Neuronal stem cell (in vitro differentiated cells): Measurements from ENCODE around the gene PPP2R5E.

ENCODE experiments used
- DNase-seq: peaks from one replicate; pipeline ENCODE4 v3.0.0-alpha.2; 2013; ENCODE audit warnings: low spot score
- H2AFZ ChIP-seq: one replicate; pipeline ENCODE4 v1.6.1; 2013; ENCODE audit warnings: mild to moderate bottlenecking, low read length, inconsistent platforms
- H2AK5ac ChIP-seq: 2 replicates; pipeline ENCODE4 v1.6.1; 2013; ENCODE audit warnings: low read depth, mild to moderate bottlenecking, inconsistent platforms, low read length, moderate library complexity, mixed read lengths
- H2BK120ac ChIP-seq: 2 replicates; pipeline ENCODE4 v1.6.1; 2013; ENCODE audit warnings: low read depth, mild to moderate bottlenecking, inconsistent platforms, low read length, moderate library complexity, mixed read lengths
- H2BK12ac ChIP-seq: one replicate; pipeline ENCODE4 v1.6.1; 2013; ENCODE audit warnings: low read length, inconsistent platforms
- H2BK15ac ChIP-seq: 2 replicates; pipeline ENCODE4 v1.6.1; 2013; ENCODE audit warnings: mild to moderate bottlenecking, low read length, inconsistent platforms, mixed read lengths
- H2BK5ac ChIP-seq: one replicate; pipeline ENCODE4 v1.6.1; 2013; ENCODE audit warnings: inconsistent platforms, mild to moderate bottlenecking, low read length, moderate library complexity
- H3K14ac ChIP-seq: one replicate; pipeline ENCODE4 v1.6.1; 2013; ENCODE audit warnings: low read length, inconsistent platforms
- H3K18ac ChIP-seq: 2 replicates; pipeline ENCODE4 v1.6.1; 2013; ENCODE audit warnings: low read length, inconsistent platforms
- H3K23ac ChIP-seq: 2 replicates; pipeline ENCODE4 v1.6.1; 2013; ENCODE audit warnings: low read depth, mild to moderate bottlenecking, mixed read lengths, low read length, inconsistent platforms; ENCODE audit not compliant: poor library complexity
- H3K27ac ChIP-seq: replicated peaks from 3 replicates; pipeline ENCODE4 v1.5.1; 2013; ENCODE audit warnings: low read length, inconsistent platforms
- H3K27me3 ChIP-seq, 3 experiments: 2 replicates each; pipeline ENCODE4 v1.6.1; 2013; ENCODE audit warnings: low read length in 3 of 3, mild to moderate bottlenecking in 2 of 3, inconsistent platforms in 1 of 3, low read depth in 1 of 3, mixed read lengths in 1 of 3, moderate library complexity in 1 of 3; ENCODE audit not compliant: control insufficient read depth in 3 of 3, insufficient read depth in 3 of 3
- H3K36me3 ChIP-seq, 2 donors: replicated peaks in 1 of 2; 2 replicates each; pipeline ENCODE4 v1.6.1; 2013; ENCODE audit warnings: low read length in 2 of 2; ENCODE audit not compliant: control insufficient read depth in 2 of 2, insufficient read depth in 2 of 2
- H3K4ac ChIP-seq: 2 replicates; pipeline ENCODE4 v1.6.1; 2013; ENCODE audit warnings: inconsistent platforms, mild to moderate bottlenecking, low read length, moderate library complexity
- H3K4me1 ChIP-seq, 2 donors: 1 replicate in 1 of 2; 2 replicates in 1 of 2; pipeline ENCODE4 v1.6.1; 2013; ENCODE audit warnings: low read length in 2 of 2, low read depth in 1 of 2; ENCODE audit not compliant: control insufficient read depth in 2 of 2, insufficient read depth in 1 of 2
- H3K4me2 ChIP-seq: one replicate; pipeline ENCODE4 v1.6.1; 2013; ENCODE audit warnings: mild to moderate bottlenecking, low read length, inconsistent platforms; ENCODE audit not compliant: insufficient read depth, poor library complexity, severe bottlenecking
- H3K4me3 ChIP-seq, 2 donors: 2 replicates each; pipeline ENCODE4 v1.5.1; 2013; ENCODE audit warnings: low read length in 2 of 2, mild to moderate bottlenecking in 2 of 2, inconsistent platforms in 1 of 2, moderate library complexity in 1 of 2
- H3K79me1 ChIP-seq: one replicate; pipeline ENCODE4 v1.6.1; 2013; ENCODE audit warnings: low read depth, mild to moderate bottlenecking, inconsistent platforms, low read length, moderate library complexity
- H3K9ac ChIP-seq: one replicate; pipeline ENCODE4 v1.6.1; 2013; ENCODE audit warnings: mild to moderate bottlenecking, low read depth, low read length, inconsistent platforms; ENCODE audit not compliant: poor library complexity
- H3K9me3 ChIP-seq, 2 donors: replicated peaks in 1 of 2; 2 replicates each; pipeline versions ENCODE3 to v1.6.1; 2013; ENCODE audit warnings: low read length in 2 of 2, mild to moderate bottlenecking in 2 of 2, inconsistent platforms in 1 of 2, low read depth in 1 of 2, mixed read lengths in 1 of 2, moderate library complexity in 1 of 2; ENCODE audit not compliant: control insufficient read depth in 2 of 2, insufficient read depth in 1 of 2
- H4K8ac ChIP-seq: one replicate; pipeline ENCODE4 v1.6.1; 2013; ENCODE audit warnings: low read depth, mild to moderate bottlenecking, inconsistent platforms, low read length, moderate library complexity
- H4K91ac ChIP-seq: one replicate; pipeline ENCODE4 v1.6.1; 2013; ENCODE audit warnings: low read length, low read depth, mild to moderate bottlenecking, inconsistent platforms; ENCODE audit not compliant: poor library complexity
- WGBS, 2 donors: extraction: QIAGEN DNeasy Blood & Tissue Kit; methylation state at CpG; one replicate each; pipeline ENCODE4 v1.1.7; 2013; ENCODE audit warnings: missing lambda C conversion rate in 2 of 2, mixed read lengths in 1 of 2; ENCODE audit not compliant: insufficient read length in 2 of 2, insufficient replicate concordance in 1 of 2; ENCODE audit errors: extremely low coverage in 2 of 2; 5-methylcytosine and 5-hydroxymethylcytosine counted together

PPP2R5E gene

DNA sequence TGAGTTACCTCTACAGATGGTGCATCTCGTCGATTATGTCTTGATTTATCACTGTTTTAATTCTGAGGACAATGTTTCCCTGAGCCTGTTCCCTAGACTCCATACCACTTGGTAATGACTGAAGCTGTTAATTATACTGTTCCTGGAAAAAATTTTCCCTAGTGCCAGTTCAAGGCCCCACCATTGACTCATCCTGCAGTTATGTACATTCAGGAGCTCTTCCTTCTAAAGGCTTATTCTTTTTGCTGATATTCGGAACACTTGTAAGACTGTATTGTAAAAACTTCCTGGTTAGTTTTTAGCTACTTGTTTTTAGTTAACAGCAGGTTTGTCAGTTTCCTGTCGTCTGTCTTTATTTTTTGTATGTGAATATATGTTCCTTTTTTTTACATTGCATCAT is 30.4 kb upstream of the PPP2R5E start:
- H3K36me3 ChIP-seq = no peaks in the 10 kb centered on the region
- no peak overlapping the region for H3K27ac ChIP-seq
- H3K4me1 ChIP-seq = no peaks in the 10 kb centered on the region
- no peak overlapping the region for H3K14ac ChIP-seq
- H2BK12ac ChIP-seq = no peak overlapping the region
- no peak overlapping the region for H3K23ac ChIP-seq
- H3K9ac ChIP-seq = no peak overlapping the region
- H2AFZ ChIP-seq = no peak overlapping the region
- H3K4ac ChIP-seq = no peak overlapping the region
- H3K9me3 ChIP-seq = no peaks in the 10 kb centered on the region
- no peak overlapping the region for H4K8ac ChIP-seq
- H3K4me3 ChIP-seq = no peak overlapping the region
- H3K27me3 ChIP-seq = no peaks in the 10 kb centered on the region
- no peak overlapping the region for H2BK120ac ChIP-seq
- no peak overlapping the region for H4K91ac ChIP-seq
- H3K4me2 ChIP-seq = no peak overlapping the region
- no peak for DNase-seq
- no peak overlapping the region for H2BK15ac ChIP-seq
- no peaks in the 10 kb centered on the region for H3K79me1 ChIP-seq
- no peak overlapping the region for H2AK5ac ChIP-seq
- H3K18ac ChIP-seq = no peak overlapping the region
- H2BK5ac ChIP-seq = no peak overlapping the region
- WGBS, 2 donors = no CpG with 5 or more reads among the region's 4 CpGs

DNA sequence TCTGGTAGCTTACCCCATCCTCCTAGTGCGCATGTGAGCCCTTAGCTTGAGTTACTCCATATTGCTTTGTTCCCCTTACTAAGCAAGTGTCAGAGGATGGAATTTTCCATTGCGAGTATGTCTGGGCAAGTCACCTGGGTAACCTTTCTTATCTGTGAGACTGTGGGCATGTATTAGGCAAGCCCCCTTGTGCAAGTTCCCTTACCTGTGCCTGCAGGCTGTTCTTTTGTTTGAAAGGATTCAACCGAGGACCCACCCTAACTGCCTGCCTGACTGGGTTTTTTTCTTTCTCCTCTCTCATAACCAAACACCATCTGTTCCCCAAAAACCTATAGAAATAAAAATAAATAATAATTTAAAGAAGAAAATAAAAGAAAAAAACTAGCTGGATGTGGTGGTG is 22.3 kb upstream of the PPP2R5E start:
- Histone ChIP-seq H3K27me3 (no peaks in the 10 kb centered on the region), H3K14ac (no peak overlapping the region), H3K36me3 (no peaks in the 10 kb centered on the region), H2BK5ac (no peak overlapping the region), H3K4me2 (no peak overlapping the region), H4K91ac (no peak overlapping the region), H2AK5ac (no peak overlapping the region), H3K23ac (no peak overlapping the region), H2BK12ac (no peak overlapping the region), H4K8ac (no peak overlapping the region), H2BK15ac (no peak overlapping the region), H3K4me3 (no peak overlapping the region), H3K9ac (no peak overlapping the region), H3K79me1 (no peaks in the 10 kb centered on the region), H2AFZ (no peak overlapping the region), H3K18ac (no peak overlapping the region), H3K4ac (no peak overlapping the region), H2BK120ac (no peak overlapping the region), H3K4me1 (no peaks in the 10 kb centered on the region), H3K9me3 (no peaks in the 10 kb centered on the region), H3K27ac (no peak overlapping the region)
- DNase-seq = no peak
- no CpG with 5 or more reads among the region's 3 CpGs for WGBS, 2 donors

DNA sequence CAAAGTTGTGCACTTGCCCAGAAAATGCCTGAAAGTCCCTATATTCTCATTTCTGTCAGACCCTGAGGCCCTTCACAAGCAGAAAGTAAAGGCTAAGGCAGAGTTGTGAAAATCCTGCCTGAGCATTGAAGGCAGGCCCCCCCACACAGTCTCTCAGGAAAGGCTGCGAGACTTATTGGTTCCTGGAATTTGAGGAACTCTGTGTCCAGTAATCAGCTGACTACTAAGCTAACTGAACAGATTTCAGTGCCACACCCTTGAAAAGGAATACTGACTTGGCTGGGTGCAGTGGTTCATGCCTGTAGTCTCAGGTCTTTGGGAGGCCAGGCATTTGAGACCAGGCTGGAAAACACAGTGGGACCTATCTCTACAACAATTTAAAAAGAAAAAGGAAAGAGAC is 21.1 kb upstream of the PPP2R5E start:
- Histone ChIP-seq H2AK5ac (no peak overlapping the region), H3K4me2 (no peak overlapping the region), H3K18ac (no peak overlapping the region), H3K14ac (no peak overlapping the region), H2BK120ac (no peak overlapping the region), H3K23ac (no peak overlapping the region), H3K4ac (no peak overlapping the region), H2AFZ (no peak overlapping the region), H3K36me3 (no peaks in the 10 kb centered on the region), H3K9ac (no peak overlapping the region), H3K27ac (no peak overlapping the region), H2BK5ac (no peak overlapping the region), H3K9me3 (no peaks in the 10 kb centered on the region), H3K4me3 (no peak overlapping the region), H4K91ac (no peak overlapping the region), H2BK15ac (no peak overlapping the region), H2BK12ac (no peak overlapping the region), H4K8ac (no peak overlapping the region), H3K27me3 (no peaks in the 10 kb centered on the region), H3K4me1 (no peaks in the 10 kb centered on the region), H3K79me1 (no peaks in the 10 kb centered on the region)
- no peak for DNase-seq
- no CpG with 5 or more reads among the region's 1 CpG for WGBS, 2 donors

DNA sequence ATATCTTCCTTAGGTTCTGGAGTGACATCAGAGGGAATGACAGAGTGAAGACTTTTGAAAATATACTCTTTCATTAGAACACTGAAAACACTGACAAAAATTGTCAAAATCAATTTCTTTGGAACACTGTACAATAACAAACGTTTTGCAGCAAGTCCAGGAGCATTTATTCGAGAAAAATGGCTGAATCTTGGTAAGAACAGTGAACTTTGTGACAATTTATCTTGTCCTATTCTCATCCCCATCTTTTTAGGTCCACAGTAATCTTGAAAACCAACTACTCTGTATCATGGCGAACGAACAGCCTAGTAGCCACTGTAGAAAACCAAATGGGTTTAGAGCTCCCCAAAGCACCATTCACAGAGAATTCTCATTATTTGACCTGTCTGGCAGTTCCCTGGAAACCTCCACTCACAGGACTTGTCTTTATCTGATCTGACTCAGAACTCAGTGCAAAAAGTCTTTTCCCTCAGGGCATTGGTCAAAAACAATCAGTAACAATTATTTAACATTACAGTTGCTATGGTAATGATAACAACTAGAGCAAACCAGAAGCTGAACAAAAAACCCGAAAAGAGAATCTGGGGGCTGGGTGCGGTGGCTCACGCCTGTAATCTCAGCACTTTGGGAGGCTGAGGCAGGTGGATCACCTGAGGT is 20.3 kb upstream of the PPP2R5E start:
- Histone ChIP-seq H3K27me3 (no peaks in the 10 kb centered on the region), H3K4me1 (no peaks in the 10 kb centered on the region), H2AFZ (no peak overlapping the region), H3K36me3 (no peaks in the 10 kb centered on the region), H3K18ac (no peak overlapping the region), H2BK15ac (no peak overlapping the region), H2AK5ac (no peak overlapping the region), H3K4me3 (no peak overlapping the region), H3K9ac (no peak overlapping the region), H3K14ac (no peak overlapping the region), H3K4ac (no peak overlapping the region), H2BK12ac (no peak overlapping the region), H4K8ac (no peak overlapping the region), H3K79me1 (no peaks in the 10 kb centered on the region), H2BK120ac (no peak overlapping the region), H4K91ac (no peak overlapping the region), H3K9me3 (no peaks in the 10 kb centered on the region), H3K4me2 (no peak overlapping the region), H2BK5ac (no peak overlapping the region), H3K23ac (no peak overlapping the region), H3K27ac (no peak overlapping the region)
- no CpG with 5 or more reads among the region's 7 CpGs for WGBS, 2 donors
- DNase-seq = no peak
